ENCODE data around the gene DPY19L1. TPM values are rescaled to one million over a fixed set of nuclear protein-coding genes. Genes with fewer than 3 reads are reported as not detected.
"Not testable (repeated sequence)": the region's sequence is repeated elsewhere in the genome, so short reads cannot be mapped to it uniquely, and the experiment has no call there.

Gene DPY19L1
- total RNA-seq, 2 donors from 2014 or later, result 15.4 to 17.9 TPM

DNA sequence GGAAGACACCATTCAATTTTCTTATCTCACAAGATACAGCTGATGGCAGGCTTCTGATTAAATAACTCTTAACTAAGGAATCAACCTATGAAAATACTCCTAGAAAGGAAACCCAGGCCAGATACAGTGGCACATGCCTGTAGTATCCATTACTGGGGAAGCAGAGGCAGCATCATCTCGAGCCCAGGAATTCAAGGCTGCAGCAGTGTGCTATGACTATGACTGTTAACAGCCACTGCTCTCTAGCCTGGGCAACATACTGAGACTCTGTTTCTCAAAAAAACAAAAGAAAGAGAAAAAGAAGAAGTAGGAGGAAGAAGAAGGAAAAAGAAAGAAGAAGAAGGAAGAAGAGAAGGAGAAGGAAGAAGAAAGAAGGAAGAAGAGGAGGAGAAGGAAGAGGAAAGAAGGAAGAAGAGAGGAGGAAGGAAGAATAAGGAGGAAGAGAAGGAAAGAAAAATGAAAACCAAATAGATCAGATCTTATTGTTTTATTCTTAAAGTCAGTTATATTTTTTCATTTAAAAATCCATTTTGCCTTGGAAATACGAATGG, 18.0 kb downstream of the DPY19L1 start:
- H3K4me1 Mint-ChIP-seq, result peaks cover 7% of the 10 kb centered on the region
- peak overlapping the region; percentile 36 for H3K27ac Mint-ChIP-seq
- no peak for ATAC-seq (replicated peaks)
- no peak overlapping the region for H3K4me3 Mint-ChIP-seq
- peaks cover 20% of the 10 kb centered on the region for H3K36me3 Mint-ChIP-seq (ENCODE audit: low read depth)
- H3K27me3 Mint-ChIP-seq, result no peaks in the 10 kb centered on the region
- no peaks in the 10 kb centered on the region for H3K9me3 Mint-ChIP-seq

DNA sequence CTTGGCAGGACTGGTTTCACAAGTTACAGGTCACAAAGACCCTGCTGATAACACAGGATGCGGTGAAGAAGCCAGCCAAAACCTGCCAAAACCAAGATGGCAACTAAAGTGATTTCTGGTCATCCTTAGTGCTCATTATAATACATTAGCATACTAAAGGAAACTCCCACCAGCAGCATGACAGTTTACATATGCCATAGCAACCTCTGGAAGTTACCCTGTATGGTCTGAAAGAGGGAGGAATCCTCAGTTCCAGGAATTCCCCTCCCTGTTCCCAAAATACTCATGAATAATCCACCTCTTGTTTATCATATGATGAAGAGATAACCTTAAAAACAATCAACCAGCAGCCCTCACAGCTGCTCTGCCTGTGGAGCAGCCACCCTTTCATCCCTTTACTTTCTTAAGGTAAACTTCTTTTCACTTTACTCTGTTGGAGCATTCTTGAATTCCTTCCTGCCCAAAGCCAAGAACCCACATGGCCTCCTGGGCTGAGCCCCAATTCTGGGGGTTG, 21.9 kb downstream of the DPY19L1 start:
- no peak for ATAC-seq (replicated peaks)
- Mint-ChIP-seq H3K4me3 (no peak overlapping the region), H3K4me1 (peaks cover 6% of the 10 kb centered on the region), H3K27me3 (no peaks in the 10 kb centered on the region), H3K36me3 (ENCODE audit: low read depth) (peaks cover 41% of the 10 kb centered on the region), H3K27ac (no peak overlapping the region), H3K9me3 (no peaks in the 10 kb centered on the region)

DNA sequence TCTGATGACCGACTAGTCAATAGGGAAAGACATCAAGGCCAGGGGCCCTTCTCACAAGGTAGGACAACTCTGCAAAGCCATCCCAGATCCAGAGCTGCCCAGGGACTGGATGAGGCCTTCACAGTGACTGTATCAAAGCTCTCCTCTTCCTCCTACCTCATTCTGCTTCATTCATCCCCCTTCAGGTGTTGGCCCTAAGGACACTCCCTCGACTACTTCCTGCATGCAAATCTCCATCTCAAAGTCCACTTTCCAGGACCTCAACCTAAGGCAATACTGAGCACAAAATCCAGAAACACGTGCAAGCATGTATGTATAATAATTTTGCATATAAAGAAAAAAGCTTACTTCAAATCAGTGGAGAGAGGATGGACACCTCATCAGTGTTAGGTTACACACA, 25.1 kb downstream of the DPY19L1 start:
- ATAC-seq (replicated peaks), result no peak
- H3K27me3 Mint-ChIP-seq, result no peaks in the 10 kb centered on the region
- no peaks in the 10 kb centered on the region for H3K9me3 Mint-ChIP-seq
- H3K27ac Mint-ChIP-seq, result no peak overlapping the region
- H3K36me3 Mint-ChIP-seq (ENCODE audit: low read depth), result peaks cover 41% of the 10 kb centered on the region
- no peaks in the 10 kb centered on the region for H3K4me1 Mint-ChIP-seq
- no peak overlapping the region for H3K4me3 Mint-ChIP-seq

DNA sequence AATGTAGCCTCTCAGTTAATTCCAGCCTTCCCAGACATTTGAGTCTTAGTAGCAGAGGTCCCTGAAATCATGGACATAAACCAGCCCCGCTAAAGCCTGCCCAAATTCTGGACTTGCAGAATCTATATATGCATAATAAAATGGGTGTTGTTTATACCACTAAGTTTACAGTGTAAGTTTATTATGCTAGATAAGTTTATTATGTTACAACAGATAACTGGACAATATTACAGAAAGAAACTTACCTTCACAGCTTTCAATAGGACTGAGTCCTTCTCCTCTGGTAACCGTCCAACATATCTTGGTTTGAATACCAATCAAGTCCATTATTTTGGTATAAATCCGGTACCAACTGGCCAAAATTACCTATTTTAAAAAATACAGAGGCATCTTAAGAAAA, 26.2 kb downstream of the DPY19L1 start:
- H3K4me3 Mint-ChIP-seq, result no peak overlapping the region
- H3K36me3 Mint-ChIP-seq (ENCODE audit: low read depth), result peaks cover 34% of the 10 kb centered on the region
- H3K27me3 Mint-ChIP-seq, result no peaks in the 10 kb centered on the region
- no peaks in the 10 kb centered on the region for H3K4me1 Mint-ChIP-seq
- no peak overlapping the region for H3K27ac Mint-ChIP-seq
- no peaks in the 10 kb centered on the region for H3K9me3 Mint-ChIP-seq
- no peak for ATAC-seq (replicated peaks)

DNA sequence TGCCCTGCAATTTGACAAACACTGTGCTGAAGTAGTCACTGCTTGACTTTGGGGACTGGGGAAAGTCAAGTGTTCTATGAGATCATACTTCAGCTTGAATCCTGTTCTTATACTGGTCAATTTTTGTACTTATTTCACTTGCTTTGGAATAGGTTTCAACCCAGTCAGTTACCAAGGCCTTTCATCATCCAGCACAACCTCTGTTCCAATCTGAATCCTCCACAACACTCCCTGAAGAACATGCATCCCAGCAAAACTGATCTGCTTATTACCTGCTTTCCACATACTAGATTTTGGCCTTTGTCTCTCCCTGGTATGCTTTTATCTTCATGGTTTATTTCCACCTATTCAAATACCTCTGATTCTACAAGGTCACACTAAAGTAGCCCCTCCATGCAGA, 29.5 kb downstream of the DPY19L1 start:
- ATAC-seq (replicated peaks), result no peak
- Mint-ChIP-seq H3K27ac (no peak overlapping the region), H3K36me3 (ENCODE audit: low read depth) (peaks cover 33% of the 10 kb centered on the region), H3K4me3 (no peak overlapping the region), H3K9me3 (no peaks in the 10 kb centered on the region), H3K27me3 (no peaks in the 10 kb centered on the region), H3K4me1 (no peaks in the 10 kb centered on the region)

DNA sequence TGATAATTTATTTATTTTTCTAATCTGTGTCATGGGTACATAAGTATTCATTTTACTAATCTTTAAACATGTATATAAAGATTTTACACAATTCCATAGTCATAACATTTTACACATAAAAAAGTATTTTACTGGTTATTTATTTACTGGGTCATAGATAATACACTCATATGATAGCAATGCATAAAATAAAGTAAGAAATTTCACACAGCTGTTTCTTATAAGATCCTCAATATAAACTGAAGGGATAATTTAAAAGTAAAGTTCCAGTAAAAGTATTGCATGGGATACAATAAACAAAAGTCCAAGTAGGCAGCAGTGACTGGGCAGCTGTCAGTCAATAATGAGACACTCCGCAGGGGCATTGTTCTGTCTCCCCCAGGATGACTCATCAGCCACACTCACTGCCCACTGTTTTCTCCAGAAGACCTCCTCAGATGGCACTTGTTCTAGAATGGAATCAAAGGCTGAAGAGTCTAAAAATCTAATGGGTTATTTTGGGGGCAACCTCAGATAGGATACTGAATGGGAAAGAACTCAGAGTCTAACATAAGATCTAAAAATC, 32.7 kb downstream of the DPY19L1 start:
- H3K36me3 Mint-ChIP-seq (ENCODE audit: low read depth), result peaks cover 11% of the 10 kb centered on the region
- H3K27ac Mint-ChIP-seq, result peak overlapping the region; percentile 64
- no peaks in the 10 kb centered on the region for H3K4me1 Mint-ChIP-seq
- H3K9me3 Mint-ChIP-seq, result no peaks in the 10 kb centered on the region
- H3K4me3 Mint-ChIP-seq, result no peak overlapping the region
- no peak for ATAC-seq (replicated peaks)
- H3K27me3 Mint-ChIP-seq, result no peaks in the 10 kb centered on the region

DNA sequence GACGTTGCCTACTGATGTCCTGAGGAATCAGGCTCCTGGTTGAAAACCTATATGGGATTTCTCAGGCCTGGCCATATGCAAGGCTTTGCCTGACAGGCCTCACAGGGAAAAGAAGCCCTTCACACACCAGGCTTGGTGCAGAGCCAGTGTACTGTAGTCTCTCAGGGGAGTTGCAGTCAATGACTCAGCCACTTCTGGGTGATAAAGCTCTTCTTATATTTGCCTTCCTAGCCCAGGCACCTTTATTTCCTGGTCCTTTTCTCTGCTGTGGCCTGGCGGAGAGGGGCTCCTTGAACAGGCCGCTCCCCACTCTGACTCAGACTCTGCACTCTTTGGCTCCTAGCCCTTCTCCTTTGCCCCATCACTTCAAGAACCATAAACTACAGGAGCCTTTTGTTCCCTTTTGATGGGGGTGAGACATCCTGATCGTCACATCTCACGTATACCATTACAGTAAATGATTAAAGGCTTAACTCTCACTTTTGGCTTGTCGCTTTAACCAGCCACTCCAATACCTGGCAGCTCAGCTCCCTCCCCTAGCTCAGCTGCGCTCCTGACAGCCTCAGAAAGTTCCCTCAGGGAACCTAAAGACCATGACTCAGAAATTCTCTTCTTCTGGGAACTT, 33.5 kb downstream of the DPY19L1 start:
- Mint-ChIP-seq H3K27ac (peak overlapping the region; percentile 32), H3K4me3 (no peak overlapping the region), H3K27me3 (no peaks in the 10 kb centered on the region), H3K36me3 (ENCODE audit: low read depth) (peaks cover 11% of the 10 kb centered on the region), H3K4me1 (no peaks in the 10 kb centered on the region), H3K9me3 (no peaks in the 10 kb centered on the region)
- ATAC-seq (replicated peaks), result peak; percentile 19

DNA sequence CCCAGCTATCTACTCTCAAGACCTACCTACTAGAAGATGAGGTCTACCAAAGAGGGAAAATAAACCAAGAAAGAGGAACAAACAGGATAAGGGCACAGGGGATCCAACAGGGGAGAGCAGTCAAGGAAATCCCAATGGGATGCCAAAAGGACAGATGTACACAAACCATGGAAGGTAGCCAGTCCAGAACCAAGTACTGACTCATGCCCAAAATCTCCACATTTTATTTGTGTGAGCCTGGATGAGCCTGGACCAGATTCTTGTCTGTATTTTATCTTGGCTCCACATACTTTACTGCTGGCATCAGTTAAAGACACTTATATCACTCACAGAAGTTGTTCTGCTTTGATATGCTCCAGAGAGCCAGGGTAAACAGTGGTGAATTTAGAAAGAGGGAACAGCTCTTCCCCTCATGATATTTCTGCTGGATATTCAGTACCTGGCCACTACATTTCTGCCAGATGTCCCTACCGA, 34.1 kb downstream of the DPY19L1 start:
- not testable (repeated sequence) for H3K27me3 Mint-ChIP-seq; H3K4me1 Mint-ChIP-seq; H3K4me3 Mint-ChIP-seq; H3K27ac Mint-ChIP-seq; ATAC-seq (replicated peaks); H3K9me3 Mint-ChIP-seq
- H3K36me3 Mint-ChIP-seq (ENCODE audit: low read depth), result peaks cover 11% of the 10 kb centered on the region

DNA sequence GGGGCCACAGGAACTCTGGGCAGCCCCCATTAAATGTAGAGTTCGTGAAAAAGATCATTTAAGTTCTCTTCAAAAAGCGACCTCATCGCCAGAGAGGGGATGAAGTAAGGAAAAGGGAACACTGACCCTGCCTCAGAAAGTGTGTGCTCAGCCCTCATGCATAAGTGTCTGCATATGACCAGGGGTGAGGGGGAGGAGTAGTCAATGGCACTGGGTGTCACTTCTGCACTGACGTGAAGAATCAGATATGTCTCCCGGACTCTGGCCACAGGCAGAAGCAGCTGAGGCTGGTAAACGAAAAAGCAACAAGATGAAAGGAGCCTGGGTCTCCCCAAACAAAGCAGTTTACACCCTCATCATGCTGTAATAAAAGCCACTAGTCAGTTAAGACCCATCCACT, 39.0 kb downstream of the DPY19L1 start:
- ATAC-seq (replicated peaks); H3K4me3 Mint-ChIP-seq; H3K27me3 Mint-ChIP-seq; H3K27ac Mint-ChIP-seq; H3K9me3 Mint-ChIP-seq; H3K36me3 Mint-ChIP-seq (ENCODE audit: low read depth); H3K4me1 Mint-ChIP-seq: not testable (repeated sequence)

DNA sequence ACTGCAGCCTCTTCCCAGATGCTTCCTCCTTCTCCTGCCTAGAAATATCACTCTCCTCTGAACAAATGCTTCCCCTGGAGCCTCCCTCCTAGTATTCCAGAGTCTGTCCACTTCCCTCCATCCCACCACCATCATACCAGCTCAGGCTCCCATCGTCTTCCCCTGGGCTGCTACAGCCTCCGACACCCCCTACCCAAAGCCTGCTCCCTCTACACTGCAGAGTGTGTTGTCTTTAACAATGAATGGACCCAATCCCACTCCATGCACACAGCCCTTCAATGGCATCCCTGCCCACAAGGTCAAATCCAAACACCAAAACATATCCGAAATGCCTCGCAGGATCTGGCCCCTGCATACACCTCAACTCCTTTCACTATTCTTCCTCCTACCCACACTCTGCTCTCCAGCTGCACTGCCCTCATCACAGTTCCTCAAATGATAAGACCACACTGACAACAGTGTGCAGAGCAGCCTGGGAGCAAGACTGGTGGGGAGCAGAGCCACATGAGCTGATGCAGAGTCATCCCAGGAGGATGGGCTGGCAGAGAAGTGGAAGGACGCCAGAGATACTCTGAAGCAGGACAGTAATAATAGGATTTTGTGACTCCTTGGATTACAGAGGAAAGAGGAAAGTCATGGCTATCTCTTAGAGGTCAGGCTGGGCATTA, 40.7 kb downstream of the DPY19L1 start:
- not testable (repeated sequence) for H3K4me1 Mint-ChIP-seq; H3K36me3 Mint-ChIP-seq (ENCODE audit: low read depth); H3K9me3 Mint-ChIP-seq; H3K27me3 Mint-ChIP-seq; ATAC-seq (replicated peaks); H3K4me3 Mint-ChIP-seq
- peak overlapping the region; percentile 68 for H3K27ac Mint-ChIP-seq

DNA sequence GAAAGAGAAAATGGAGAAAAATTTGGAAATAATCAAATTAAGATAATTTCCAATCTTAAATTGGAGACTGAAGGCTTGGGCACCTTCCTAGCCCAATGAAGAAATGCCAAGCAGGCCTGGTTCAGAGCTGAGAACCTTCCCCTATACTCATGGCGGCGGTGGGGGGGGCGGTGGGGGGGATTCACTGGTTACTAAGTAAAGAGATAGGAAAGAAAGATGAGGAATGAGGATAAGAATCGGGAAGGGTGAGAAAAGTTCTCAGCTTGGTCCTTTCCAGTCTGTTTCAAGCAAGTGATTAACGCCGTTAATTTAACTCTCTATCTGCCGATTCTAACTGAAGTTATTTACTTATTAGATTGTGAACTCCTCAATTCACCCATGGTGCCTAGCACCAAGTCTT, 41.5 kb downstream of the DPY19L1 start:
- Mint-ChIP-seq H3K27ac (peak overlapping the region; percentile 68), H3K27me3 (no peaks in the 10 kb centered on the region), H3K4me3 (no peak overlapping the region)

DNA sequence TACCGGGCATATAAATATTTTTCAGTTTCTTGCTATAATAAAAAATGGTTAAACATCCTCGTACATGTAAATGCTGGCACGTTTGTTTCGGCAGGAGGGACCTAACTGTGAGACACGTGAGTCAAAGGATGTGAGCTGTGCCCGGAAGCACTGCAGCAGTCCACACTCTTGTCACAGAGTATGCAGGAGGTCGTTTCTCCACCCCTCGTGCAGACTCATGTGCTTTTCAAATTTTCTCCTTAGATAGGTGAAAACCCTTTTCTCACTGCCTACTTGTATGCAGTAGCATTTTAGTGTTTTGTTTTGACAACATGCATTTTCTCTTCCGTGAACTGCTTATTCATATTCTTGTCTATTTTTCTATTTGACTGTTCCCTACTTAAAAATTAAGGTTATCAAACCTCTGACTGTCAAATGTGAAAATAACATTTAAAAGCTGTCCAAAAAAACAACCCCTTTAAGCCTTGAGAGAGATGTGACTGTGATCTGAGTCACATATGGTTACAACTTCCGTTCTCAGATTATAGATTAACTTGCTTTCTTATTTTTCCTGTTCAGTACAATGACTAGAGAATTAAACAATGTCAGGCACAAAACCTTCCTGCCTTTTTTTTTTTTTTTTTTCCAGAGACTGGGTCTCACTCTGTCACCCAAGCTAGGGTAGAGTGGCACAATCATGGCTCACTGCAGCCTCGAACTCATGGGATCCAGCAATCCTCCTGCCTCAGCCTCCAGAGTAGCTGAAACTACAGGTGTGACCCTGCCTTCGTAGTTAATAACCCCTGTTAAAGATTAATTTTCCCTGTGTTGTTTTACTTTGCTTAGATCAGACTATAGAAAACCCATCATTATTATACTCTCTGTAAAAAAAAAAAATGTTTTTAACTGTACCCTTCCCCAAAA, 45.1 kb downstream of the DPY19L1 start:
- Mint-ChIP-seq H3K36me3 (ENCODE audit: low read depth) (no peaks in the 10 kb centered on the region), H3K4me1 (peaks cover 14% of the 10 kb centered on the region), H3K27ac (peak overlapping the region; percentile 88), H3K27me3 (no peaks in the 10 kb centered on the region), H3K9me3 (no peaks in the 10 kb centered on the region), H3K4me3 (peak overlapping the region; percentile 54)
- ATAC-seq (replicated peaks), result peak; percentile 96

More for the DNA sequence above, 41.5 kb downstream of the DPY19L1 start:
- ATAC-seq (replicated peaks), result no peak
- Mint-ChIP-seq H3K4me1 (peaks cover 11% of the 10 kb centered on the region), H3K9me3 (no peaks in the 10 kb centered on the region), H3K36me3 (ENCODE audit: low read depth) (no peaks in the 10 kb centered on the region)

DNA sequence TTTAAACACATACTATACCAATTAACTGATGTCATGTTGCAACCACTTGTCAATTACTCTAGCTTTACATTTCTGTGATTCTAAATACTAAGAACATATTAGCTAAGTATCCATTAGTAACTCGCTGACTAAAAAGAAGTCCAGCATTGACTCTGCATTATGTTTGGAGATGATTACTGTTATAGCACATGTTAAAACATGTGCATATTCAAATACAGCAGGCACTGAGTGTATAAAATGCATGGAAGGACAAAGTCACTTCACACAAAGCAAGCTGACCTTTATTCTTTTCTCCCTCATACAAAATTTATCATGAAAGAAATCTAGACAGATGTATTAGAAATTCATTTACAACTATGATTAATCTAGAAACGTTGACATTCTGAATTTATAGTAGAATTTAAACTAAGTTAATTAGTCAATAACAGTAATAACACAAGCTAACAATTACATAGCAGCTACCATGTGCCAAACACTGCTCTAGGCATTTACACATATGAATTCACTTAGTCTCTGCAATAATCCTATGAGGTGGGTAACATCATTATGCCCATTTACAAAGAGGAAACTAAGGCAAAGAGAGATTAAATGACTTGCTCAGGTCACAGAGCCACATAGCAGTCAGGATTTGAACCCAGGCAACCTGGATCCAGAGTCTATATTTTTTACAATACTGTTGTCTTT, 48.7 kb downstream of the DPY19L1 start:
- ATAC-seq (replicated peaks); H3K4me3 Mint-ChIP-seq; H3K9me3 Mint-ChIP-seq; H3K27me3 Mint-ChIP-seq; H3K27ac Mint-ChIP-seq; H3K36me3 Mint-ChIP-seq (ENCODE audit: low read depth); H3K4me1 Mint-ChIP-seq: not testable (repeated sequence)

DNA sequence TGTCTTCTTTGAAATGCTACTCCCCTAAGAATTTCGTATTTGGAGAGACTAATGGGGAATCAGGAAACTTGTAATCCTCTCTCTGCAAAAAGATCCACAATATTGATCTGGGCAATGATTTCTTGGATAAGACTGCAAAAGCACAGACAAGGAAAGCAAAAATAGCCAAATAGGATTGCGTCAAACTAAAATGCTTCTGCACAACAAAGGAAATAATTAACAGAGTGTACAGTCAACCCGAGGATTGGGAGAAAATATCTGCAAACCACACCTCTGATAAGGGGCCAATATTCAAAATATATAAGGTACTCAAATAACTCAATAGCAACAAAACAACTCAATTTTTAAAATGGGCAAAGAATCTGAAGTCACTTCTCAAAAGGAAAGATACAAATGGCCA, 52.1 kb downstream of the DPY19L1 start:
- H3K4me1 Mint-ChIP-seq; ATAC-seq (replicated peaks); H3K27ac Mint-ChIP-seq; H3K9me3 Mint-ChIP-seq; H3K4me3 Mint-ChIP-seq; H3K27me3 Mint-ChIP-seq: not testable (repeated sequence)
- peaks cover 11% of the 10 kb centered on the region for H3K36me3 Mint-ChIP-seq (ENCODE audit: low read depth)
